HG02884 (cell line): ENCODE measurements around the gene SCAMP2.

Experiments
- ATAC-seq: cut with Tn5 transposase; IDR thresholded peaks from one replicate; pipeline ENCODE4 v1.9.1; 2021; ENCODE audit warnings: mild to moderate bottlenecking, moderate library complexity; ENCODE audit not compliant: unreplicated experiment

The SCAMP2 gene

GRCh38 chr15:74799856-74800558 is 73.2 kb downstream of the SCAMP2 start:
- peak; percentile 66 for ATAC-seq

GRCh38 chr15:74799255-74799855 is 73.8 kb downstream of the SCAMP2 start:
- ATAC-seq: no peak

- ATAC-seq: no peak
These were observed 74.5 kb downstream of the SCAMP2 start for GRCh38 chr15:74798388-74799254.

GRCh38 chr15:74795966-74796625 is 77.1 kb downstream of the SCAMP2 start:
- ATAC-seq: no peak

GRCh38 chr15:74794970-74795349 is 78.2 kb downstream of the SCAMP2 start:
- no peak for ATAC-seq

GRCh38 chr15:74794248-74794969 is 78.8 kb downstream of the SCAMP2 start:
- no peak for ATAC-seq
